HepG2 (cell line): Measurements from ENCODE around the gene RPL5. TPM values are rescaled to one million over a fixed set of nuclear protein-coding genes. Genes with fewer than 3 reads are reported as not detected.

Source experiments
- ATAC-seq: fragments of 200-7000 bp; cut with Tn5 transposase; 3 replicates; pipeline ENCODE4 v1.9.1; 2020; ENCODE audit warnings: mild to moderate bottlenecking, moderate library complexity
- BruUV-seq: library from RNA; stranded (reverse); fragments of 400-500 nt; replicated peaks from 2 replicates; lab custom pipeline; 2021; lab: Mats Ljungman, UMichigan
- CTCF ChIA-PET: fragments of 300-600 bp; formaldehyde crosslinking; extraction: SDS; loops from one replicate; lab custom pipeline; 2021; ENCODE audit warnings: low total read pairs, inconsistent platforms, low intra/inter-chr PET ratio; lab: Yijun Ruan, JAX
- POLR2A ChIA-PET: fragments of 350-600 bp; sonication (Branson Sonifier 250); formaldehyde crosslinking; loops from one replicate; lab custom pipeline; 2020; ENCODE audit warnings: antibody characterized with exemption, inconsistent platforms; lab: Yijun Ruan, JAX
- DNase-seq: peaks from one replicate; pipeline ENCODE4 v3.0.0-alpha.2; 2015; ENCODE audit warnings: low spot score
- FAIRE-seq: peaks from 3 replicates; lab custom pipeline; 2011; peaks lifted over from hg19 to GRCh38; lab: Jason Lieb, UNC
- H2AFZ ChIP-seq: one replicate; pipeline ENCODE4 v1.6.1; 2011; ENCODE audit warnings: low read length, inconsistent platforms
- H3K27ac ChIP-seq: fragments of 300-600 bp; 3 replicates; pipeline ENCODE4 v1.8.0; 2011; ENCODE audit warnings: mixed run types, mild to moderate bottlenecking, mixed read lengths, low read length, inconsistent platforms; ENCODE audit not compliant: insufficient read depth; ENCODE audit errors: extremely low read length
- H3K27me3 ChIP-seq, 2 experiments: fragments of 200-600 bp in 1 of 2; 2 replicates in 1 of 2; 3 replicates in 1 of 2; pipeline versions ENCODE4 v1.6.0 to v1.8.0; 2011; ENCODE audit warnings: low read length in 2 of 2, mild to moderate bottlenecking in 2 of 2, moderate library complexity in 2 of 2, inconsistent platforms in 1 of 2; ENCODE audit not compliant: insufficient read depth in 2 of 2, control insufficient read depth in 1 of 2
- H3K36me3 ChIP-seq, 2 experiments: fragments of 200-600 bp in 1 of 2; replicated peaks in 1 of 2; 2 replicates in 1 of 2; 3 replicates in 1 of 2; pipeline versions ENCODE4 v1.5.1 to v1.8.0; 2011; ENCODE audit warnings: low read length in 2 of 2, inconsistent platforms in 1 of 2; ENCODE audit not compliant: insufficient read depth in 2 of 2, control insufficient read depth in 1 of 2
- H3K4me1 ChIP-seq: 2 replicates; pipeline ENCODE4 v1.5.1; 2012; ENCODE audit warnings: low read length, inconsistent platforms; ENCODE audit not compliant: insufficient read depth
- H3K4me2 ChIP-seq: 2 replicates; pipeline ENCODE4 v1.6.0; 2011; ENCODE audit warnings: low read depth, low read length, inconsistent platforms
- H3K4me3 ChIP-seq, 3 experiments: fragments of 200-600 bp in 1 of 3; sonication (generic), shearing (Covaris generic) in 1 of 3; replicated peaks in 1 of 3; 2 replicates each; pipeline ENCODE4 v1.5.1; 2011 to 2016; ENCODE audit warnings: low read length in 3 of 3, inconsistent platforms in 2 of 3, low read depth in 2 of 3, mild to moderate bottlenecking in 2 of 3, control low read depth in 1 of 3, mixed read lengths in 1 of 3; ENCODE audit not compliant: insufficient read depth in 1 of 3
- H3K79me2 ChIP-seq: one replicate; pipeline ENCODE4 v1.6.1; 2011; ENCODE audit warnings: low read length, inconsistent platforms; ENCODE audit not compliant: insufficient read depth
- H3K9ac ChIP-seq: 2 replicates; pipeline ENCODE4 v1.6.0; 2011; ENCODE audit warnings: mild to moderate bottlenecking, low read depth, low read length, inconsistent platforms; ENCODE audit not compliant: insufficient read depth
- H3K9me3 ChIP-seq: 2 replicates; pipeline ENCODE4 v1.5.1; 2012; ENCODE audit warnings: mild to moderate bottlenecking, low read length
- H4K20me1 ChIP-seq: 2 replicates; pipeline ENCODE4 v1.6.0; 2011; ENCODE audit warnings: inconsistent platforms, mild to moderate bottlenecking, low read length, moderate library complexity; ENCODE audit not compliant: insufficient read depth
- ARNT ChIP-seq: fragments of 450-650 bp; IDR thresholded peaks from 2 replicates; pipeline ENCODE4 v1.6.1; 2017
- CEBPB ChIP-seq: IDR thresholded peaks from 2 replicates; pipeline ENCODE4 v1.6.1; 2011; ENCODE audit warnings: low read depth, low read length, improper control_type of control experiment, borderline replicate concordance
- ERF ChIP-seq: IDR thresholded peaks from 2 replicates; pipeline ENCODE4 v1.6.1; 2018; ENCODE audit warnings: missing biosample characterization, missing genetic modification reagents
- JUNB ChIP-seq: sonication (generic); formaldehyde crosslinking; IDR thresholded peaks from 2 replicates; pipeline ENCODE4 v1.8.0; 2022; ENCODE audit warnings: missing genetic modification reagents, mild to moderate bottlenecking, borderline replicate concordance
- KMT2B ChIP-seq: IDR thresholded peaks from 2 replicates; pipeline ENCODE4 v1.6.1; 2016; ENCODE audit warnings: missing genetic modification reagents, missing compliant biosample characterization
- NR2F1 ChIP-seq, 2 experiments: fragments of 450-650 bp in 1 of 2; formaldehyde crosslinking in 1 of 2; IDR thresholded peaks; 2 replicates each; pipeline versions ENCODE4 v1.5.0 to v1.6.1; 2016 to 2020; ENCODE audit warnings: mild to moderate bottlenecking in 1 of 2, missing compliant biosample characterization in 1 of 2, missing genetic modification reagents in 1 of 2, moderate library complexity in 1 of 2
- POGZ ChIP-seq: sonication (generic); formaldehyde crosslinking; IDR thresholded peaks from 2 replicates; pipeline ENCODE4 v1.4.0; 2020; ENCODE audit warnings: mild to moderate bottlenecking, missing genetic modification reagents
- RXRA ChIP-seq: sonication (generic); formaldehyde crosslinking; IDR thresholded peaks from 2 replicates; pipeline ENCODE4 v1.5.1; 2020; ENCODE audit warnings: missing genetic modification reagents
- SALL1 ChIP-seq: sonication (generic); formaldehyde crosslinking; IDR thresholded peaks from 2 replicates; pipeline ENCODE4 v1.8.0; 2022; ENCODE audit warnings: mild to moderate bottlenecking, missing genetic modification reagents
- SOX13 ChIP-seq, 3 experiments: fragments of 450-650 bp in 1 of 3; sonication (generic) in 1 of 3; formaldehyde crosslinking in 1 of 3; IDR thresholded peaks in 2 of 3; conservative IDR thresholded peaks in 1 of 3; 2 replicates each; pipeline versions ENCODE4 v1.5.0 to v1.6.1; 2016 to 2020; ENCODE audit warnings: antibody characterized with exemption in 1 of 3, mild to moderate bottlenecking in 1 of 3, missing compliant biosample characterization in 1 of 3, missing genetic modification reagents in 1 of 3, moderate library complexity in 1 of 3
- TEAD3 ChIP-seq: optimal IDR thresholded peaks from 2 replicates; pipeline ENCODE3; 2016; ENCODE audit warnings: borderline replicate concordance
- ZBTB21 ChIP-seq: sonication (generic); formaldehyde crosslinking; IDR thresholded peaks from 2 replicates; pipeline ENCODE4 v1.4.0; 2020; ENCODE audit warnings: missing genetic modification reagents
- ZBTB43 ChIP-seq: sonication (generic); formaldehyde crosslinking; conservative IDR thresholded peaks from 2 replicates; pipeline ENCODE4 v1.4.0; 2020; ENCODE audit warnings: missing genetic modification reagents
- ZMYM3 ChIP-seq: sonication (generic); formaldehyde crosslinking; IDR thresholded peaks from 2 replicates; pipeline ENCODE4 v1.5.1; 2020; ENCODE audit warnings: mild to moderate bottlenecking, missing genetic modification reagents
- ZNF3 ChIP-seq: IDR thresholded peaks from 2 replicates; pipeline ENCODE4 v1.7.0; 2017; ENCODE audit warnings: inconsistent platforms
- ZNF362 ChIP-seq: sonication (generic); formaldehyde crosslinking; IDR thresholded peaks from 2 replicates; pipeline ENCODE4 v1.4.0; 2020; ENCODE audit warnings: missing genetic modification reagents, mild to moderate bottlenecking, borderline replicate concordance
- ZNF644 ChIP-seq: IDR thresholded peaks from 2 replicates; pipeline ENCODE4 v1.6.1; 2016; ENCODE audit warnings: low read depth
- ZNF761 ChIP-seq: sonication (generic); formaldehyde crosslinking; conservative IDR thresholded peaks from 2 replicates; pipeline ENCODE4 v1.4.0; 2020; ENCODE audit warnings: mild to moderate bottlenecking, missing genetic modification reagents
- ZNF790 ChIP-seq: sonication (generic); formaldehyde crosslinking; IDR thresholded peaks from 2 replicates; pipeline ENCODE4 v1.8.0; 2022; ENCODE audit warnings: missing genetic modification reagents, mild to moderate bottlenecking, borderline replicate concordance
- ZSCAN25 ChIP-seq: sonication (generic); formaldehyde crosslinking; IDR thresholded peaks from 2 replicates; pipeline ENCODE4 v1.8.0; 2022; ENCODE audit warnings: mild to moderate bottlenecking, missing genetic modification reagents
- ZSCAN5A ChIP-seq: sonication (generic); formaldehyde crosslinking; IDR thresholded peaks from 2 replicates; pipeline ENCODE4 v1.8.0; 2022; ENCODE audit warnings: mild to moderate bottlenecking, missing genetic modification reagents, borderline replicate concordance
- WGBS: methylation state at CpG from one replicate; pipeline ENCODE4 v1.1.6; 2017; ENCODE audit warnings: low lambda C conversion rate; 5-methylcytosine and 5-hydroxymethylcytosine counted together
- in situ Hi-C: cut with HindIII; loops from 2 replicates; pipeline ENCODE4 v1.10.0; 2017; ENCODE audit warnings: low pct_unique_long_range_greater_than_20kb; ENCODE audit not compliant: extremely low pct_ligation_motif_present
- intact Hi-C: fragments of 100-400 bp; cut with micrococcal nuclease; formaldehyde crosslinking; loops from one replicate; pipeline ENCODE4 v1.10.0; 2022; ENCODE audit not compliant: unreplicated experiment
- polyA plus RNA-seq, 8 experiments: library from polyadenylated mRNA; depleted of rRNA in 3 of 8; stranded (reverse) in 7 of 8; unstranded in 1 of 8; fragments of >200 nt; fragmentation: Illumina TruSeq in 4 of 8; extraction: Trizol in 4 of 8; gene quantifications; 2 replicates each; pipeline versions ENCODE4 v1.2.1 to v1.2.3, GENCODE V29; 2011 to 2016; ENCODE audit warnings: low read depth in 4 of 8, missing spikeins in 1 of 8, mixed read lengths in 1 of 8; ENCODE audit not compliant: insufficient read depth in 1 of 8
- total RNA-seq, 5 experiments: library from RNA; depleted of rRNA; stranded (reverse); fragments of >200 nt; fragmentation: Illumina TruSeq; extraction: Trizol; gene quantifications; 2 replicates each; pipeline ENCODE4 v1.2.3, GENCODE V29; 2016; ENCODE audit warnings: low read depth in 1 of 5

RPL5 gene
- total and polyA plus RNA-seq, 2 of the 13 experiments (the other 11 are each of a cell fraction or from before 2014, with no cell fraction given), result 2,304 to 2,520 TPM

GRCh38 chr1:92820551-92820950, 11.3 kb upstream of the RPL5 start (continued):
- no peak for TF ChIP-seq ZBTB21 (CRISPR knock-in tag)
- TF ChIP-seq ZSCAN25, result no peak

GRCh38 chr1:92822879-92823278, 9.0 kb upstream of the RPL5 start:
- BruUV-seq, result no TSS peak
- no peaks in the 10 kb centered on the region for H4K20me1 ChIP-seq
- no peak for TF ChIP-seq ZNF790 (CRISPR knock-in tag)
- TF ChIP-seq RXRA (CRISPR knock-in tag), result peak; percentile 45; the same call in 1 of the 2 replicates
- peak; percentile 55; the same call in 1 of the 2 replicates for TF ChIP-seq SALL1
- 0 out of 2 replicates have a peak, but pooled peaks have one; percentile 27 for TF ChIP-seq ERF (CRISPR knock-in tag)
- TF ChIP-seq CEBPB, result peak; percentile 88
- no peak for TF ChIP-seq JUNB (CRISPR knock-in tag)
- TF ChIP-seq TEAD3, result peak; percentile 97
- TF ChIP-seq ZNF362 (CRISPR knock-in tag), result peak; percentile 80; the same call in 1 of the 2 replicates
- no peak for TF ChIP-seq ZNF761 (CRISPR knock-in tag)
- peak; percentile 56 to 82; a peak in 3 of 4 replicates for TF ChIP-seq NR2F1 (CRISPR knock-in tag; IDR thresholded peaks at IDR 0.05)
- peak; percentile 50; the same call in 1 of the 2 replicates for TF ChIP-seq SOX13 (IDR thresholded peaks at IDR 0.05)
- peak in 1 of 2 experiments; percentile 69; a peak in 2 of 4 replicates for TF ChIP-seq SOX13 (CRISPR knock-in tag; conservative IDR thresholded peaks at IDR 0.05 in 1 of 2, IDR thresholded peaks at IDR 0.05 in 1 of 2)
- peak; percentile 40; the same call in 1 of the 2 replicates for TF ChIP-seq ZMYM3
- 0 out of 2 replicates have a peak, but pooled peaks have one; percentile 33 for TF ChIP-seq ZBTB43
- no peak for TF ChIP-seq ZSCAN5A (CRISPR knock-in tag)
- no peak for TF ChIP-seq ZNF3 (CRISPR knock-in tag)
- no peak for TF ChIP-seq KMT2B (CRISPR knock-in tag)
- no peak for TF ChIP-seq ARNT
- peak; percentile 82 for TF ChIP-seq ZNF644 (CRISPR knock-in tag)
- peak; percentile 40; the same call in 1 of the 2 replicates for TF ChIP-seq POGZ

More at GRCh38 chr1:92822879-92823278, 9.0 kb upstream of the RPL5 start:
- intact Hi-C loops, result loop anchor here (1.0 kb wide), 1 partner anchor 8 kb away; no protein-coding TSS in a partner anchor
- FAIRE-seq (peak; percentile 95), ATAC-seq (peak; percentile 97), DNase-seq (peak; percentile 89)
- Histone ChIP-seq H3K36me3 (no peaks in the 10 kb centered on the region), H3K27ac (peak overlapping the region; percentile 19), H3K9ac (no peak overlapping the region), H3K9me3 (no peaks in the 10 kb centered on the region), H3K4me2 (peak overlapping the region; percentile 67), H3K79me2 (no peaks in the 10 kb centered on the region), H3K4me1 (peaks cover 45% of the 10 kb centered on the region), H3K27me3 (no peaks in the 10 kb centered on the region), H2AFZ (no peak overlapping the region), H3K4me3 (no peak overlapping the region)
- WGBS, result 5% methylated on average over 3 of the region's 3 CpGs
- ChIA-PET POLR2A (interaction anchor here (2.8 kb wide), 1 partner anchor 9 kb away, joined by 20 read pairs; the partner anchor contains the start of gene RPL5), CTCF (no interaction called here)
- in situ Hi-C loops, result no loop called here
